Dermis blood vessel endothelial cell (primary cell): Measurements from ENCODE around the gene WARS2. TPM values are rescaled to one million over a fixed set of nuclear protein-coding genes. Genes with fewer than 3 reads are reported as not detected.

Source experiments
- DNase-seq: peaks from one replicate; pipeline ENCODE4 v3.0.0; 2010
- total RNA-seq: library from RNA; depleted of rRNA; stranded (reverse); fragments of >200 nt; gene quantifications from 2 replicates; pipeline ENCODE4 v1.2.3, GENCODE V29; 2014

WARS2 gene
- total RNA-seq, 1 donor from 2014 or later = 14.6 TPM

DNA sequence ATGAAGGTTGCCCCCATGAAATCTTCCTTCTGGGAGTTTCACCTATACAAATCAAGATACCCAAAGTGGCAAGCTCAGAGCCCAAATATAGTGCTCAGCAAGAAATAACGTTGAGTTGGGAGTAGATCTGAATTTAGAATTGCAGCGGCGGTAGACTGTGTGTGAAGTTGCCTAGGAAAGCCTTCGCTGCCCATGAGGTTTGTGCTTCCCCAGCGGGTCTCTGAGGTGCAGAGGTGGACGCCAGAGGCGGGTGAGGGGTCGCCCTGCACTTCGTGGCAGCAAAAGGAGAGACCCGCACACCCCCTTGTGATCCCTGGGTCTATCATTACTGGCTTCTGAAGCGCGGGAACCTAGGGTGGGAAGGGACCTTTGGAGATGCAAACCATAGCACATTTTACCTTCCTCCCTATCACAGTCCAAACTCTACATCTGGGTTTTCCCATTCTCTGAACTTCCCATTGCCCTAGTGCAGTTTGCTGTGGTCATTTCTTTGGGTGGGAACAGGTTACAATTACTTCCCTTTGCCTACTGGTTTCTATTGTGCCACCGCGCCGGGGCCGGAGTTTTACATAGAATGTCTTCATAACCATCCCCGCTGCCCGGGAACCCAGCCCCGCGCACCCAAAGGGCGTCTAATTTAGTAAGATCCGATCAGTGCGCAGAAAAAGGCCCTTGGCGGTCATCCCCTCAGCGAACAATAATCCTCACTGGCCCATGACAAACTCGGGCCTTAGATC is 157.5 kb downstream of the WARS2 start:
- DNase-seq = no peak

DNA sequence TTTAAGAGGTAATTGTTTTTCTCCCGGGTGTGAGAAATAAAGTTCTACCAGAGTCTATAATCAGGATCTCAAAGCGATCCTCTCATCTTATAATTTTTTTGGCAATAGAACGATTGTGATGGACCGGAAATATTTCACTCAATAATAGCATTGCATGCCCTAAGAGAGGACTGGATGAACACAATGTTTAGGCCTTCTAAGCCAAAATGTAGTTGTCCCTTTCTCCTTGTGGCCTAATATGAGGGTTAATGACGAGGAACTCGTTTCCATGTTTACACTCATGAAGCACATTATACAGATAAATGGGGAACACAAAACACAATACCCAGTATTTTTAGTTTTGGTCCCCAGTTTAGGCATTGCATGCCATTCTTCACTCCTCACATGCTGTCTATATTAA is 158.2 kb downstream of the WARS2 start:
- no peak for DNase-seq

DNA sequence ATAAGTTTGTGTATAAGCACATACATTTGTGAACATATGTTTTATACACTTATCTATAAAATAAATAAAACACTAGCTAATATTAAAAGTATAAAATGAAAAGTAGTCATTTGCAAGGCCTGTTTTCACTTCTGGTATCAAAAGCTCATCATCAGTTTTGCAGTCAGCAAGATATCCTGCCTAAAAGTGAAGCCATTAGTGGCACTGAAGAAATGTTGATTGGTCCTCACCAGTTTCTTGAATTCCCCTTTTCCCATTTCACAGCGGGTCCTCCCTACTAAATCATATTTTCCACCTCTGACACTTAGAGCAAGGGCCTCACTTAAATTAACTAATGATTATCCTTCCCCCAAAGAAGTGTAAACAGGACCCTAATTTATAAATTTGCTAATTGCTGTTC is 159.0 kb downstream of the WARS2 start:
- no peak for DNase-seq

Other genes with a start within 250 kb of the WARS2 start
- gene TBX15, start 152.3 kb downstream of the WARS2 start, total RNA-seq = not detected in 2 replicates
- not detected in 2 replicates for gene HAO2, start 228.1 kb upstream of the WARS2 start, total RNA-seq